GM12892 (cell line): ENCODE measurements around the gene GPR78.

ENCODE experiments used
- POLR2A ChIP-seq: IDR thresholded peaks from 2 replicates; pipeline ENCODE4 v1.6.1; 2011; ENCODE audit warnings: low read depth, low read length, control low read depth
- POLR2AphosphoS5 ChIP-seq: IDR thresholded peaks from 2 replicates; pipeline ENCODE4 v1.6.1; 2011; ENCODE audit warnings: low read depth, low read length, control low read depth
- TAF1 ChIP-seq: IDR thresholded peaks from 2 replicates; pipeline ENCODE4 v1.6.1; 2011; ENCODE audit warnings: low read depth, mild to moderate bottlenecking, control low read depth, low read length, borderline replicate concordance

- TF ChIP-seq POLR2A (no peak), TAF1 (no peak), POLR2AphosphoS5 (no peak)
These were observed 7.9 kb downstream of the GPR78 start for GRCh38 chr4:8588196-8588470.
